GM19099 (cell line): Measurements from ENCODE around the gene PASK.

Source experiments
- POLR2A ChIP-seq: IDR thresholded peaks from 3 replicates; pipeline ENCODE4 v1.6.1; 2011; ENCODE audit warnings: low read depth; ENCODE audit not compliant: insufficient read length; ENCODE audit errors: extremely low read depth

PASK gene

GRCh38 chr2:241091201-241091600 lies 58.1 kb downstream of the PASK start:
- no peak for TF ChIP-seq POLR2A

- TF ChIP-seq POLR2A = no peak
Measured at GRCh38 chr2:241088791-241089732, 60.2 kb downstream of the PASK start.

GRCh38 chr2:241088376-241088775 lies 60.9 kb downstream of the PASK start:
- TF ChIP-seq POLR2A = no peak

- TF ChIP-seq POLR2A = no peak
Measured at GRCh38 chr2:241087420-241088268, 61.6 kb downstream of the PASK start.

- TF ChIP-seq POLR2A = no peak
Measured at GRCh38 chr2:241084856-241085444, 64.3 kb downstream of the PASK start.

- TF ChIP-seq POLR2A = no peak
Measured at GRCh38 chr2:241083091-241083415, 66.2 kb downstream of the PASK start.

- TF ChIP-seq POLR2A = no peak
Measured at GRCh38 chr2:241082341-241083090, 66.8 kb downstream of the PASK start.

GRCh38 chr2:241081643-241082340 lies 67.5 kb downstream of the PASK start:
- no peak for TF ChIP-seq POLR2A

- no peak for TF ChIP-seq POLR2A
Measured at GRCh38 chr2:241081190-241081642, 68.1 kb downstream of the PASK start.

GRCh38 chr2:241080405-241081189 lies 68.7 kb downstream of the PASK start:
- no peak for TF ChIP-seq POLR2A

- no peak for TF ChIP-seq POLR2A
Measured at GRCh38 chr2:241074901-241075540, 74.3 kb downstream of the PASK start.

GRCh38 chr2:241074065-241074818 lies 75.0 kb downstream of the PASK start:
- no peak for TF ChIP-seq POLR2A
